ENCODE measurements around the gene LTBP4. TPM values are rescaled to one million over a fixed set of nuclear protein-coding genes. Genes with fewer than 3 reads are reported as not detected.
A peak's percentile ranks its signal among the peaks of the same experiment; 100 is the strongest.

Gene LTBP4
- total RNA-seq, 1 donor from 2014 or later: 46.9 TPM

GRCh38 chr19:40553885-40554857, 47.0 kb upstream of the LTBP4 start:
- H4K20me1 ChIP-seq (ENCODE audit: insufficient read depth, low read length): no peaks in the 10 kb centered on the region
- no peaks in the 10 kb centered on the region for H3K4me1 Mint-ChIP-seq (ENCODE audit: low read depth, unreplicated experiment)
- no peak overlapping the region for H3K4me2 ChIP-seq (ENCODE audit: low read length)
- no peaks in the 10 kb centered on the region for H3K79me2 ChIP-seq (ENCODE audit: insufficient read depth, low read length)
- H3K9me3 Mint-ChIP-seq (ENCODE audit: unreplicated experiment): no peaks in the 10 kb centered on the region
- no peak for DNase-seq (ENCODE audit: low read depth)
- peaks cover 24% of the 10 kb centered on the region for H3K27me3 ChIP-seq (ENCODE audit: insufficient read depth, low read length)
- no peak overlapping the region for H3K4me3 ChIP-seq (ENCODE audit: insufficient read depth, low read depth, low read length)
- peaks cover 70% of the 10 kb centered on the region for H3K27me3 Mint-ChIP-seq (ENCODE audit: low read depth, unreplicated experiment)
- H3K9me3 ChIP-seq (ENCODE audit: insufficient read depth, low read depth, low read length): no peaks in the 10 kb centered on the region
- FAIRE-seq: no peak
- H3K9ac ChIP-seq (ENCODE audit: low read length): no peak overlapping the region
- peaks cover 1% of the 10 kb centered on the region for H3K36me3 Mint-ChIP-seq (ENCODE audit: low read depth, unreplicated experiment)
- H3K27ac ChIP-seq (ENCODE audit: low read depth, low read length): no peak overlapping the region
- no peaks in the 10 kb centered on the region for H3K4me1 ChIP-seq (ENCODE audit: insufficient read depth, low read length)
- peak; percentile 56 for TF ChIP-seq EZH2 (IDR thresholded peaks at IDR 0.05; ENCODE audit: insufficient read depth, low read length)
- no peak for TF ChIP-seq CTCF (IDR thresholded peaks at IDR 0.05; ENCODE audit: insufficient read depth, low read depth, low read length)
- no peak overlapping the region for H3K4me3 Mint-ChIP-seq (ENCODE audit: unreplicated experiment)
- H3K27ac Mint-ChIP-seq (ENCODE audit: unreplicated experiment): no peak overlapping the region
- no peaks in the 10 kb centered on the region for H3K36me3 ChIP-seq (ENCODE audit: insufficient read depth, low read length)
- H2AFZ ChIP-seq (ENCODE audit: low read depth, low read length): no peak overlapping the region

- no peaks in the 10 kb centered on the region for H4K20me1 ChIP-seq (ENCODE audit: insufficient read depth, low read length)
- no peaks in the 10 kb centered on the region for H3K9me3 Mint-ChIP-seq (ENCODE audit: unreplicated experiment)
- peaks cover 1% of the 10 kb centered on the region for H3K36me3 Mint-ChIP-seq (ENCODE audit: low read depth, unreplicated experiment)
- H3K36me3 ChIP-seq (ENCODE audit: insufficient read depth, low read length): no peaks in the 10 kb centered on the region
- peaks cover 64% of the 10 kb centered on the region for H3K27me3 Mint-ChIP-seq (ENCODE audit: low read depth, unreplicated experiment)
- H3K79me2 ChIP-seq (ENCODE audit: insufficient read depth, low read length): no peaks in the 10 kb centered on the region
- no peak overlapping the region for H3K4me2 ChIP-seq (ENCODE audit: low read length)
- H3K27ac ChIP-seq (ENCODE audit: low read depth, low read length): no peak overlapping the region
- H3K4me1 Mint-ChIP-seq (ENCODE audit: low read depth, unreplicated experiment): no peaks in the 10 kb centered on the region
- no peak overlapping the region for H3K27ac Mint-ChIP-seq (ENCODE audit: unreplicated experiment)
- H3K4me3 ChIP-seq (ENCODE audit: insufficient read depth, low read depth, low read length): no peak overlapping the region
- H3K4me3 Mint-ChIP-seq (ENCODE audit: unreplicated experiment): no peak overlapping the region
- no peak overlapping the region for H2AFZ ChIP-seq (ENCODE audit: low read depth, low read length)
- FAIRE-seq (no peak), DNase-seq (ENCODE audit: low read depth) (no peak)
- H3K4me1 ChIP-seq (ENCODE audit: insufficient read depth, low read length): no peaks in the 10 kb centered on the region
- TF ChIP-seq CTCF (IDR thresholded peaks at IDR 0.05; ENCODE audit: insufficient read depth, low read depth, low read length) (no peak), EZH2 (IDR thresholded peaks at IDR 0.05; ENCODE audit: insufficient read depth, low read length) (no peak)
- no peaks in the 10 kb centered on the region for H3K9me3 ChIP-seq (ENCODE audit: insufficient read depth, low read depth, low read length)
- no peak overlapping the region for H3K9ac ChIP-seq (ENCODE audit: low read length)
- peaks cover 28% of the 10 kb centered on the region for H3K27me3 ChIP-seq (ENCODE audit: insufficient read depth, low read length)
Measured at GRCh38 chr19:40555978-40556689, 45.0 kb upstream of the LTBP4 start.

Data from astrocyte (in vitro differentiated cells and primary cell).